ENCODE results near the gene KRTAP5-5.

Gene KRTAP5-5

DNA sequence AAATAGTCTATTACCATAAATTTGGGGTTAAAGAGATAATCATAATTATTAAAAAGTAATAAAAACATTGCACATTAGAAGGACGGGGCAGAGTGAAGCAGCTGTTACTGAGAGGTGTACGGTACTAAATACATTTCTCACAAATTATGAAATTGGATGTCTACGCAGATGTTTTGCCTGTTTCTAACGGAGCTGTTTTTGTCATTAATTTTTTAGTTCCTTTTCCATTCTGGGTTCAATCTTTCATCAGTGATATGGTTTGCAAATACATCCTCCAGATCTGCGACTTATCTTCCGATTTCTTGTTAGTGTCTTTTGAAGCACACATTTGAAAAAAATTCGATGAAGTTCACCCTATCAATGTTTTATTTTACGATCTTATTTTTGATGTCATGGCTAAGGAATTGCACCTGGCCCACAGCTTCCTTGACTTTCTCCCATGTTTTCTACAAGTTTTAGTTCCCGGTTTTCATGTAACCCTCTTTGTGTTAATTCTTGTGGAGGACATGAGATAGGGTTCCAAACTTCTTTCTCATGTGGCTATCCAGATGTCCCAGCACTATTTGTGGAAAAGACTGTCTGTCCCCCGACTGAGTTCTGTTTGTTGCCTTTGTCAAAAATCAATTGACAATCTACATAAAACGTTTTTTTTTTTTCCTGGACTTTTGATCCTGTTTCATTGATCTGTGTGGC is 46.1 kb downstream of the KRTAP5-5 start:
- H3K9ac ChIP-seq (ENCODE audit: insufficient read length) = no peak overlapping the region

DNA sequence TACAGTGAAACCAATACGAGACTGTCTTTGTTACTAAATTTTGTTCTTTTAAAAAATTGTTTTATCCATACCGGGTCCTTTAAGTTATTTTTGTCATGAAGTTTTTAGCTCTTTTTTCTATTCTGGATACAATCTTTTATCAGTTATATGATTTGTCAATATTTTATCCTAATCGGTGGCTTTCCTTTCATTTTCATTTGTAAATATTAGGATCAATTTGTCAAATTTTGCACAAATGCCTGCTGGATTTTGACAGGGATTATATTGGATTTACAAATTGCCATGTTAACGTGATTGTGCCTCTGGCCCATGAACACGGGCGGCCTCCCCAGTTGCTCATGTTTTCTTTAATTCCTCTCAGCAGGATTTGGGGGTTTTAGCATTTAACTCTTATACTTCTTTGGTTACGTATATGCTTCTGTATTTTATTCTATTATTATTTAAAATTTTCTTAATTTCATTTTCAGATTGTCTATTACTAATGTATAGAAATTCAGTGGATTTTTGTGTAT is 46.7 kb downstream of the KRTAP5-5 start:
- DNase-seq (ENCODE audit: low read depth, low spot score) = no peak
- H3K9me3 ChIP-seq (ENCODE audit: low read depth, low read length) = no peaks in the 10 kb centered on the region
- no peak overlapping the region for H3K9ac ChIP-seq (ENCODE audit: insufficient read length)
- no peaks in the 10 kb centered on the region for H3K36me3 ChIP-seq (ENCODE audit: insufficient read depth, low read length)
- no peak overlapping the region for H3K27ac ChIP-seq
- H3K4me3 ChIP-seq = no peak overlapping the region
- TF ChIP-seq EZH2 (IDR thresholded peaks at IDR 0.05) (no peak), POLR2AphosphoS5 (IDR thresholded peaks at IDR 0.05; ENCODE audit: borderline replicate concordance, low read depth, low read length) (no peak), FOXP2 (optimal IDR thresholded peaks at IDR 0.05; ENCODE audit: control extremely low read depth, extremely low read length, insufficient read depth) (no peak)

More for the DNA sequence above, 46.1 kb downstream of the KRTAP5-5 start:
- Histone ChIP-seq H3K36me3 (ENCODE audit: insufficient read depth, low read length) (no peaks in the 10 kb centered on the region), H3K27ac (no peak overlapping the region), H3K4me3 (no peak overlapping the region), H3K9me3 (ENCODE audit: low read depth, low read length) (no peaks in the 10 kb centered on the region)
- DNase-seq (ENCODE audit: low read depth, low spot score) = no peak
- TF ChIP-seq FOXP2 (optimal IDR thresholded peaks at IDR 0.05; ENCODE audit: control extremely low read depth, extremely low read length, insufficient read depth) (no peak), POLR2AphosphoS5 (IDR thresholded peaks at IDR 0.05; ENCODE audit: borderline replicate concordance, low read depth, low read length) (no peak), EZH2 (IDR thresholded peaks at IDR 0.05) (no peak)

DNA sequence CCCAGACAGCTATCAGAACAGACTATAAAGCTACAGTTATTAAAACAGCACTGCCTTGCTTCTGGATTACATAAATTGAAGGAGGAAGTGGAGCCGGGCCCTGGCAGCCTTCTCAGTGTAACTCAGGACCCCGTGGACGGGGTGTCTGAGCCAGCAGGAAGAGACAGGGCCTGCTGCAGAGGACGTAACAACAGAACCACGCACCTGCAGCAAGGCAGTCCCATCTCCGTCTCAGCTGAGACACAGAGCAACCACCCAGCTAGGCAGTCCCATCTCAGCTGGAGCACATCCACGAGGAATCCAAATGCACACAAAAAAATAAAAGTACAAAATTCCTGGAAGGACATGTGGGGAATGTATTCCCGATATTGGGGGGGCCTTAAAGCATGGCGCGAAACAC is 50.3 kb downstream of the KRTAP5-5 start:
- no peak overlapping the region for H3K27ac ChIP-seq
- DNase-seq (ENCODE audit: low read depth, low spot score) = no peak
- H3K4me3 ChIP-seq = no peak overlapping the region
- H3K9me3 ChIP-seq (ENCODE audit: low read depth, low read length) = no peaks in the 10 kb centered on the region
- no peaks in the 10 kb centered on the region for H3K36me3 ChIP-seq (ENCODE audit: insufficient read depth, low read length)
- no peak for TF ChIP-seq POLR2AphosphoS5 (IDR thresholded peaks at IDR 0.05; ENCODE audit: borderline replicate concordance, low read depth, low read length)
- TF ChIP-seq FOXP2 (optimal IDR thresholded peaks at IDR 0.05; ENCODE audit: control extremely low read depth, extremely low read length, insufficient read depth) = no peak
- no peak for TF ChIP-seq EZH2 (IDR thresholded peaks at IDR 0.05)
- H3K9ac ChIP-seq (ENCODE audit: insufficient read length) = no peak overlapping the region

Data from SK-N-MC (cell line).